ENCODE results near the gene THBS2. TPM values are rescaled to one million over a fixed set of nuclear protein-coding genes. Genes with fewer than 3 reads are reported as not detected.

THBS2 gene
- total and polyA plus RNA-seq, 2 donors (not counting 3 experiments of a cell fraction or from before 2014, with no cell fraction given): 0.08 TPM; not detected in 1

GRCh38 chr6:169285165-169285564 lies 31.5 kb upstream of the THBS2 start:
- H3K79me2 ChIP-seq (ENCODE audit: control insufficient read depth, insufficient read depth, low read length): no peaks in the 10 kb centered on the region
- no peak overlapping the region for H3K27ac ChIP-seq (ENCODE audit: insufficient read depth, low read depth, low read length)
- POLR2A ChIA-PET: no interaction called here
- no peaks in the 10 kb centered on the region for H3K4me1 ChIP-seq (ENCODE audit: control insufficient read depth, extremely low read depth, insufficient read depth, low read length)
- H3K9me1 ChIP-seq (replicated peaks; ENCODE audit: control insufficient read depth, extremely low read depth, insufficient read depth, low read length): no peaks in the 10 kb centered on the region
- H3K36me3 ChIP-seq (ENCODE audit: control insufficient read depth in 2 of 2, extremely low read depth in 1 of 2, insufficient read depth in 2 of 2, low read length in 2 of 2): no peaks in the 10 kb centered on the region
- H4K20me1 ChIP-seq (replicated peaks; ENCODE audit: control insufficient read depth, extremely low read depth, insufficient read depth, low read length): no peaks in the 10 kb centered on the region
- CTCF ChIA-PET: no interaction called here
- H3K4me3 ChIP-seq (replicated peaks in 1 of 3; ENCODE audit: insufficient read depth in 1 of 3, low read depth in 1 of 3, low read length in 3 of 3): no peak overlapping the region
- dilution Hi-C loops (cut with MboI; ENCODE audit: extremely low pct_ligation_motif_present, low sequenced_read_pairs): no loop called here
- H3K9me3 ChIP-seq (replicated peaks; ENCODE audit: control insufficient read depth, insufficient read depth, low read length): peaks cover 2% of the 10 kb centered on the region
- no peak overlapping the region for H3K9ac ChIP-seq (replicated peaks; ENCODE audit: extremely low read depth, insufficient read depth, low read length)
- no peak for DNase-seq (ENCODE audit: low read depth, low spot score)
- intact Hi-C loops (cut with micrococcal nuclease): no loop called here
- H3K4me2 ChIP-seq (ENCODE audit: insufficient read depth, low read length): no peak overlapping the region
- FAIRE-seq: no peak
- no peaks in the 10 kb centered on the region for H3K27me3 ChIP-seq (ENCODE audit: control insufficient read depth in 2 of 2, insufficient read depth in 2 of 2, low read length in 2 of 2)
- no TSS peak for BruUV-seq (replicated peaks)
- H2AFZ ChIP-seq (ENCODE audit: low read depth, low read length): no peak overlapping the region
- TF ChIP-seq GATA2 (IDR thresholded peaks at IDR 0.05; ENCODE audit: insufficient read depth, insufficient read length, low read depth, low read length): no peak
- no peak for TF ChIP-seq POLR2AphosphoS5 (IDR thresholded peaks at IDR 0.05; ENCODE audit: insufficient read depth, low read depth, low read length)
- TF ChIP-seq JUN (IDR thresholded peaks at IDR 0.05; ENCODE audit: borderline replicate concordance, insufficient read depth, insufficient read length, low read depth): no peak
- no peak for TF ChIP-seq MAX (IDR thresholded peaks at IDR 0.05; ENCODE audit: insufficient read depth, insufficient read length)
- TF ChIP-seq CTCF (IDR thresholded peaks at IDR 0.05; ENCODE audit: extremely low read depth in 1 of 2, insufficient read depth in 1 of 2, low read depth in 1 of 2, low read length in 2 of 2): no peak
- TF ChIP-seq FOS (IDR thresholded peaks at IDR 0.05; ENCODE audit: borderline replicate concordance, insufficient read depth, low read length): no peak
- TF ChIP-seq MYC (IDR thresholded peaks at IDR 0.05; ENCODE audit: low read depth, low read length): no peak
- no peak for TF ChIP-seq POLR2A (IDR thresholded peaks at IDR 0.05; ENCODE audit: low read depth, low read length)
- TF ChIP-seq EZH2 (IDR thresholded peaks at IDR 0.05; ENCODE audit: borderline replicate concordance, low read depth, low read length, severe bottlenecking): no peak
